Muscle layer of duodenum (tissue), 2 donors: ENCODE measurements around the gene PSMC3.
"Not testable (repeated sequence)": the region's sequence is repeated elsewhere in the genome, so short reads cannot be mapped to it uniquely, and the experiment has no call there.

Experiments
- H3K27ac ChIP-seq: one replicate; pipeline ENCODE4 v1.7.0; 2013; ENCODE audit warnings: mild to moderate bottlenecking, low read length
- H3K27me3 ChIP-seq: one replicate; pipeline ENCODE4 v1.7.0; 2013; ENCODE audit warnings: low read depth, mild to moderate bottlenecking, control low read depth, low read length
- H3K36me3 ChIP-seq, 2 donors: one replicate each; pipeline ENCODE4 v1.7.0; 2013; ENCODE audit warnings: low read length in 2 of 2, control low read depth in 1 of 2, mild to moderate bottlenecking in 1 of 2; ENCODE audit not compliant: insufficient read depth in 2 of 2, control insufficient read depth in 1 of 2
- H3K4me1 ChIP-seq, 2 donors: one replicate each; pipeline ENCODE4 v1.7.0; 2013; ENCODE audit warnings: low read length in 2 of 2, mild to moderate bottlenecking in 2 of 2, control low read depth in 1 of 2, moderate library complexity in 1 of 2; ENCODE audit not compliant: insufficient read depth in 2 of 2, control insufficient read depth in 1 of 2
- H3K4me3 ChIP-seq, 2 donors: one replicate each; pipeline ENCODE4 v1.7.0; 2013; ENCODE audit warnings: low read length in 2 of 2, low read depth in 1 of 2, mild to moderate bottlenecking in 1 of 2
- H3K9me3 ChIP-seq, 2 donors: one replicate each; pipeline ENCODE4 v1.7.0; 2013; ENCODE audit warnings: low read length in 2 of 2, control low read depth in 1 of 2, mild to moderate bottlenecking in 1 of 2; ENCODE audit not compliant: control insufficient read depth in 1 of 2
- donor health status: healthy.

The PSMC3 gene

GRCh38 chr11:47454258-47454671 lies 28.0 kb upstream of the PSMC3 start:
- H3K27me3 ChIP-seq, H3K9me3 ChIP-seq, H3K36me3 ChIP-seq, H3K4me3 ChIP-seq, H3K4me1 ChIP-seq, H3K27ac ChIP-seq: not testable (repeated sequence)

GRCh38 chr11:47453365-47453764 lies 27.1 kb upstream of the PSMC3 start:
- Histone ChIP-seq H3K27me3 (no peaks in the 10 kb centered on the region), H3K27ac (no peak overlapping the region), H3K4me1 (no peaks in the 10 kb centered on the region), H3K9me3 (no peaks in the 10 kb centered on the region), H3K36me3 (no peaks in the 10 kb centered on the region), H3K4me3 (no peak overlapping the region)

GRCh38 chr11:47451990-47452389 lies 25.8 kb upstream of the PSMC3 start:
- H3K27ac ChIP-seq: no peak overlapping the region
- H3K27me3 ChIP-seq: no peaks in the 10 kb centered on the region
- H3K4me3 ChIP-seq: no peak overlapping the region
- no peaks in the 10 kb centered on the region for H3K4me1 ChIP-seq
- H3K9me3 ChIP-seq: no peaks in the 10 kb centered on the region
- no peaks in the 10 kb centered on the region for H3K36me3 ChIP-seq

GRCh38 chr11:47451436-47451835 lies 25.2 kb upstream of the PSMC3 start:
- Histone ChIP-seq H3K4me1 (no peaks in the 10 kb centered on the region), H3K27me3 (no peaks in the 10 kb centered on the region), H3K36me3 (no peaks in the 10 kb centered on the region)

GRCh38 chr11:47449541-47449940 lies 23.3 kb upstream of the PSMC3 start:
- Histone ChIP-seq H3K27me3 (no peaks in the 10 kb centered on the region), H3K4me3 (no peak overlapping the region), H3K36me3 (no peaks in the 10 kb centered on the region), H3K4me1 (no peaks in the 10 kb centered on the region), H3K27ac (no peak overlapping the region), H3K9me3 (no peaks in the 10 kb centered on the region)

More at GRCh38 chr11:47451436-47451835, 25.2 kb upstream of the PSMC3 start:
- Histone ChIP-seq H3K27ac (no peak overlapping the region), H3K9me3 (no peaks in the 10 kb centered on the region), H3K4me3 (no peak overlapping the region)

GRCh38 chr11:47448566-47449427 lies 22.6 kb upstream of the PSMC3 start, which contains the start of gene RAPSN:
Gene RAPSN (minus strand): TSS chr11:47449136. CDS start chr11:47448964, 172 bp downstream.
- Histone ChIP-seq H3K4me1 (no peaks in the 10 kb centered on the region), H3K27me3 (no peaks in the 10 kb centered on the region), H3K9me3 (no peaks in the 10 kb centered on the region), H3K27ac (no peak within 1 kb of the TSS), H3K36me3 (no peaks in the 10 kb centered on the region), H3K4me3 (no peak within 1 kb of the TSS)

GRCh38 chr11:47447906-47448305 lies 21.7 kb upstream of the PSMC3 start:
- H3K27ac ChIP-seq: no peak overlapping the region
- H3K4me3 ChIP-seq: no peak overlapping the region

GRCh38 chr11:47446833-47447232 lies 20.6 kb upstream of the PSMC3 start:
- Histone ChIP-seq H3K27me3 (no peaks in the 10 kb centered on the region), H3K4me3 (no peak overlapping the region), H3K4me1 (no peaks in the 10 kb centered on the region), H3K36me3 (no peaks in the 10 kb centered on the region), H3K9me3 (no peaks in the 10 kb centered on the region), H3K27ac (no peak overlapping the region)

More at GRCh38 chr11:47447906-47448305, 21.7 kb upstream of the PSMC3 start:
- Histone ChIP-seq H3K9me3 (no peaks in the 10 kb centered on the region), H3K4me1 (no peaks in the 10 kb centered on the region), H3K27me3 (no peaks in the 10 kb centered on the region), H3K36me3 (no peaks in the 10 kb centered on the region)

GRCh38 chr11:47445840-47446239 lies 19.6 kb upstream of the PSMC3 start:
- no peaks in the 10 kb centered on the region for H3K27me3 ChIP-seq
- H3K4me3 ChIP-seq: no peak overlapping the region
- H3K4me1 ChIP-seq: no peaks in the 10 kb centered on the region
- H3K36me3 ChIP-seq: no peaks in the 10 kb centered on the region
- H3K9me3 ChIP-seq: no peaks in the 10 kb centered on the region
- no peak overlapping the region for H3K27ac ChIP-seq

- H3K27ac ChIP-seq: no peak overlapping the region
- H3K4me1 ChIP-seq: no peaks in the 10 kb centered on the region
- no peaks in the 10 kb centered on the region for H3K27me3 ChIP-seq
- H3K4me3 ChIP-seq: no peak overlapping the region
- H3K9me3 ChIP-seq: no peaks in the 10 kb centered on the region
- H3K36me3 ChIP-seq: no peaks in the 10 kb centered on the region
These were observed 17.6 kb upstream of the PSMC3 start for GRCh38 chr11:47443817-47444216.

GRCh38 chr11:47443028-47443700 lies 16.9 kb upstream of the PSMC3 start:
- Histone ChIP-seq H3K27me3 (no peaks in the 10 kb centered on the region), H3K9me3 (no peaks in the 10 kb centered on the region), H3K36me3 (no peaks in the 10 kb centered on the region), H3K27ac (no peak overlapping the region), H3K4me3 (no peak overlapping the region), H3K4me1 (no peaks in the 10 kb centered on the region)
